H9 (cell line): ENCODE measurements around the gene FOXR1. TPM values are rescaled to one million over a fixed set of nuclear protein-coding genes. Genes with fewer than 3 reads are reported as not detected.

Experiments used
- DNase-seq: peaks from one replicate; pipeline ENCODE4 v3.0.0-alpha.2; 2017
- H2AFZ ChIP-seq: one replicate; pipeline ENCODE4 v1.6.1; 2013; ENCODE audit warnings: mild to moderate bottlenecking, low read length, control low read depth, moderate library complexity
- H2AK5ac ChIP-seq: 2 replicates; pipeline ENCODE4 v1.6.1; 2013; ENCODE audit warnings: low read length, control low read depth, mixed read lengths; ENCODE audit not compliant: insufficient read length
- H2BK120ac ChIP-seq: one replicate; pipeline ENCODE4 v1.6.1; 2013; ENCODE audit warnings: low read depth, mild to moderate bottlenecking, low read length, control low read depth, inconsistent platforms; ENCODE audit not compliant: poor library complexity, severe bottlenecking
- H2BK12ac ChIP-seq: 2 replicates; pipeline ENCODE4 v1.6.1; 2013; ENCODE audit warnings: low read length, control low read depth, mixed read lengths, low read depth; ENCODE audit not compliant: insufficient read length
- H2BK15ac ChIP-seq: 2 replicates; pipeline ENCODE4 v1.6.1; 2013; ENCODE audit warnings: low read depth, low read length, control low read depth
- H2BK20ac ChIP-seq: one replicate; pipeline ENCODE4 v1.6.1; 2013; ENCODE audit warnings: low read depth, mild to moderate bottlenecking, low read length, control low read depth, inconsistent platforms; ENCODE audit not compliant: poor library complexity, severe bottlenecking
- H2BK5ac ChIP-seq: 2 replicates; pipeline ENCODE4 v1.6.1; 2013; ENCODE audit warnings: low read length, control low read depth, mixed read lengths; ENCODE audit not compliant: insufficient read length
- H3K14ac ChIP-seq: 2 replicates; pipeline ENCODE4 v1.6.1; 2013; ENCODE audit warnings: low read length, control low read depth; ENCODE audit not compliant: insufficient read depth
- H3K18ac ChIP-seq: 2 replicates; pipeline ENCODE4 v1.6.1; 2013; ENCODE audit warnings: low read depth, mild to moderate bottlenecking, mixed read lengths, low read length, control low read depth; ENCODE audit not compliant: insufficient read length
- H3K23ac ChIP-seq: 2 replicates; pipeline ENCODE4 v1.6.1; 2013; ENCODE audit warnings: low read length, control low read depth, mixed read lengths, low read depth; ENCODE audit not compliant: insufficient read length
- H3K23me2 ChIP-seq: 2 replicates; pipeline ENCODE4 v1.6.1; 2013; ENCODE audit warnings: low read depth, mild to moderate bottlenecking, mixed read lengths, low read length, control low read depth; ENCODE audit not compliant: insufficient read length, poor library complexity, severe bottlenecking
- H3K27ac ChIP-seq: 2 replicates; pipeline ENCODE4 v1.5.1; 2013; ENCODE audit warnings: low read length, control low read depth, mixed read lengths, low read depth; ENCODE audit not compliant: insufficient read length
- H3K27me3 ChIP-seq: 2 replicates; pipeline ENCODE4 v1.6.1; 2013; ENCODE audit warnings: low read length, control low read depth, inconsistent platforms; ENCODE audit not compliant: insufficient read depth
- H3K4ac ChIP-seq: 2 replicates; pipeline ENCODE4 v1.6.1; 2013; ENCODE audit warnings: low read depth, mild to moderate bottlenecking, control low read depth, inconsistent platforms, low read length, moderate library complexity
- H3K4me1 ChIP-seq: 2 replicates; pipeline ENCODE4 v1.6.1; 2013; ENCODE audit warnings: low read length, control low read depth, inconsistent platforms; ENCODE audit not compliant: insufficient read depth
- H3K4me2 ChIP-seq: 2 replicates; pipeline ENCODE4 v1.6.1; 2013; ENCODE audit warnings: low read length, control low read depth, mixed read lengths; ENCODE audit not compliant: insufficient read length, insufficient read depth
- H3K56ac ChIP-seq: 2 replicates; pipeline ENCODE4 v1.6.1; 2013; ENCODE audit warnings: low read depth, mild to moderate bottlenecking, mixed read lengths, low read length, control low read depth; ENCODE audit not compliant: insufficient read length
- H3K79me1 ChIP-seq: 2 replicates; pipeline ENCODE4 v1.6.1; 2013; ENCODE audit warnings: low read depth, mild to moderate bottlenecking, moderate library complexity, low read length, control low read depth, inconsistent platforms; ENCODE audit not compliant: insufficient read depth, poor library complexity, severe bottlenecking
- H3K79me2 ChIP-seq: 2 replicates; pipeline ENCODE4 v1.6.1; 2013; ENCODE audit warnings: low read length, control low read depth, inconsistent platforms; ENCODE audit not compliant: insufficient read depth
- H3K9ac ChIP-seq: 2 replicates; pipeline ENCODE4 v1.6.1; 2013; ENCODE audit warnings: low read length, control low read depth, mixed read lengths; ENCODE audit not compliant: insufficient read length; ENCODE audit errors: extremely low read depth
- H3K9me3 ChIP-seq: one replicate; pipeline ENCODE4 v1.6.1; 2013; ENCODE audit warnings: low read depth, low read length, inconsistent platforms; ENCODE audit not compliant: control insufficient read depth
- H3T11ph ChIP-seq: one replicate; pipeline ENCODE4 v1.6.1; 2013; ENCODE audit warnings: mild to moderate bottlenecking, low read length, control low read depth, inconsistent platforms
- H4K20me1 ChIP-seq: one replicate; pipeline ENCODE4 v1.6.1; 2013; ENCODE audit not compliant: control insufficient read depth, insufficient read length, insufficient read depth
- H4K5ac ChIP-seq: 2 replicates; pipeline ENCODE4 v1.6.1; 2013; ENCODE audit warnings: low read depth, mild to moderate bottlenecking, mixed read lengths, low read length, control low read depth; ENCODE audit not compliant: insufficient read length
- H4K8ac ChIP-seq: replicated peaks from 2 replicates; pipeline ENCODE4 v1.6.1; 2013; ENCODE audit warnings: low read length, control low read depth, mixed read lengths, low read depth; ENCODE audit not compliant: insufficient read length
- H4K91ac ChIP-seq: 2 replicates; pipeline ENCODE4 v1.6.1; 2013; ENCODE audit warnings: low read depth, mild to moderate bottlenecking, moderate library complexity, mixed read lengths, low read length, control low read depth; ENCODE audit not compliant: insufficient read length
- H3K27ac Mint-ChIP-seq, 3 experiments: 2 replicates in 2 of 3; 3 replicates in 1 of 3; pipeline ENCODE4 v1.8.0; 2020 to 2021; ENCODE audit warnings: mixed read lengths in 3 of 3, mild to moderate bottlenecking in 1 of 3, moderate library complexity in 1 of 3
- H3K27me3 Mint-ChIP-seq: 2 replicates; pipeline ENCODE4 v1.8.0; 2021; ENCODE audit warnings: low read depth, mild to moderate bottlenecking, moderate library complexity, mixed read lengths
- H3K36me3 Mint-ChIP-seq, 3 experiments: 2 replicates in 2 of 3; 3 replicates in 1 of 3; pipeline ENCODE4 v1.8.0; 2020 to 2021; ENCODE audit warnings: low read depth in 3 of 3, mixed read lengths in 3 of 3; ENCODE audit not compliant: insufficient read depth in 1 of 3
- H3K4me1 Mint-ChIP-seq, 2 experiments: 2 replicates each; pipeline ENCODE4 v1.8.0; 2020; ENCODE audit warnings: mixed read lengths in 2 of 2
- H3K4me3 Mint-ChIP-seq, 2 experiments: 2 replicates in 1 of 2; 3 replicates in 1 of 2; pipeline ENCODE4 v1.8.0; 2020 to 2021; ENCODE audit warnings: mild to moderate bottlenecking in 2 of 2, mixed read lengths in 2 of 2, moderate library complexity in 1 of 2
- H3K9me3 Mint-ChIP-seq, 2 experiments: 2 replicates in 1 of 2; 3 replicates in 1 of 2; pipeline ENCODE4 v1.8.0; 2020; ENCODE audit warnings: mild to moderate bottlenecking in 2 of 2, mixed read lengths in 2 of 2, moderate library complexity in 1 of 2
- CTCF ChIP-seq: fragments of 200-600 bp; sonication (generic); conservative IDR thresholded peaks from 3 replicates; pipeline ENCODE4 v1.8.0; 2021; ENCODE audit warnings: antibody characterized with exemption, mild to moderate bottlenecking
- WGBS: extraction: QIAGEN DNeasy Blood & Tissue Kit; methylation state at CpG from one replicate; pipeline ENCODE4 v1.1.7; 2013; ENCODE audit warnings: missing lambda C conversion rate, low lambda C conversion rate, mixed read lengths; ENCODE audit not compliant: insufficient read length; ENCODE audit errors: extremely low coverage; 5-methylcytosine and 5-hydroxymethylcytosine counted together
- total RNA-seq: library from RNA; stranded (reverse); gene quantifications from 2 replicates; pipeline ENCODE4 v1.2.1, GENCODE V29; 2021

FOXR1 gene
- total RNA-seq, 1 experiment from 2014 or later: not detected

GRCh38 chr11:118961189-118961588 lies 10.4 kb upstream of the FOXR1 start:
- no peaks in the 10 kb centered on the region for H3K4me1 ChIP-seq
- H3K27ac ChIP-seq: no peak overlapping the region
- no peak overlapping the region for H2BK120ac ChIP-seq
- H2BK20ac ChIP-seq: no peak overlapping the region
- H2AK5ac ChIP-seq: no peak overlapping the region
- no peak overlapping the region for H3K27ac Mint-ChIP-seq
- peaks cover 15% of the 10 kb centered on the region for H3K27me3 Mint-ChIP-seq
- H3K79me2 ChIP-seq: no peaks in the 10 kb centered on the region
- H3K56ac ChIP-seq: no peak overlapping the region
- TF ChIP-seq CTCF: no peak
- H2BK15ac ChIP-seq: no peak overlapping the region
- H3K18ac ChIP-seq: no peak overlapping the region
- H3K36me3 Mint-ChIP-seq: no peaks in the 10 kb centered on the region
- H2BK12ac ChIP-seq: no peak overlapping the region
- H3T11ph ChIP-seq: no peak overlapping the region
- H3K14ac ChIP-seq: no peak overlapping the region
- H3K9ac ChIP-seq: no peak overlapping the region
- H3K4me2 ChIP-seq: no peak overlapping the region
- H3K4ac ChIP-seq: no peak overlapping the region
- no peak overlapping the region for H2BK5ac ChIP-seq
- no CpG with 5 or more reads among the region's 5 CpGs for WGBS
- no peaks in the 10 kb centered on the region for H3K9me3 Mint-ChIP-seq
- no peaks in the 10 kb centered on the region for H4K20me1 ChIP-seq
- H3K79me1 ChIP-seq: no peaks in the 10 kb centered on the region
- no peak overlapping the region for H4K8ac ChIP-seq
- H3K4me3 Mint-ChIP-seq: no peak overlapping the region
- H3K4me1 Mint-ChIP-seq: peaks cover 6% of the 10 kb centered on the region in 2 experiments
- H3K23ac ChIP-seq: no peak overlapping the region
- H3K9me3 ChIP-seq: no peaks in the 10 kb centered on the region
- no peak for DNase-seq
- H4K91ac ChIP-seq: no peak overlapping the region
- no peak overlapping the region for H2AFZ ChIP-seq
- H3K23me2 ChIP-seq: no peaks in the 10 kb centered on the region
- no peaks in the 10 kb centered on the region for H3K27me3 ChIP-seq
- no peak overlapping the region for H4K5ac ChIP-seq
